ENCODE measurements around the gene EPGN.

GRCh38 chr4:74279716-74280115 is 28.6 kb upstream of the EPGN start:
- TF ChIP-seq CTCF (IDR thresholded peaks at IDR 0.05; ENCODE audit: insufficient read depth, low read depth, low read length) (no peak), EZH2 (IDR thresholded peaks at IDR 0.05; ENCODE audit: insufficient read depth, low read length) (no peak)

All from astrocyte (in vitro differentiated cells and primary cell).